ENCODE results near the gene CHMP6. TPM values are rescaled to one million over a fixed set of nuclear protein-coding genes. Genes with fewer than 3 reads are reported as not detected.

The CHMP6 gene
- total RNA-seq, 2 experiments from 2014 or later = 7.9 to 23.8 TPM

GRCh38 chr17:81046132-81046769, 54.6 kb downstream of the CHMP6 start:
- Histone ChIP-seq H3K4me3 (ENCODE audit: low read depth, low read length, poor library complexity, severe bottlenecking) (no peak overlapping the region), H2AFZ (ENCODE audit: low read length) (no peak overlapping the region), H3K4me1 (ENCODE audit: insufficient read depth, low read length, poor library complexity, severe bottlenecking) (no peaks in the 10 kb centered on the region), H3K9me2 (ENCODE audit: insufficient read depth, low read length) (no peaks in the 10 kb centered on the region), H4K20me1 (ENCODE audit: insufficient read depth, low read length) (no peaks in the 10 kb centered on the region), H3K27ac (ENCODE audit: low read depth, low read length, poor library complexity, severe bottlenecking) (no peak overlapping the region), H3K4me2 (ENCODE audit: low read length) (no peak overlapping the region), H3K79me2 (ENCODE audit: insufficient read depth, low read depth, low read length) (no peaks in the 10 kb centered on the region), H3K36me3 (ENCODE audit: insufficient read depth, low read length) (no peaks in the 10 kb centered on the region), H3K9me3 (ENCODE audit: low read length) (no peaks in the 10 kb centered on the region)
- intact Hi-C loops (cut with micrococcal nuclease; ENCODE audit: unreplicated experiment) = no loop called here
- POLR2A ChIA-PET = no interaction called here
- DNase-seq (ENCODE audit: low spot score) = no peak
- BruUV-seq (replicated peaks) = no TSS peak
- TF ChIP-seq EZH2phosphoT487 (IDR thresholded peaks at IDR 0.05; ENCODE audit: borderline replicate concordance, low read depth, low read length) = no peak
- TF ChIP-seq, protein P1, sequence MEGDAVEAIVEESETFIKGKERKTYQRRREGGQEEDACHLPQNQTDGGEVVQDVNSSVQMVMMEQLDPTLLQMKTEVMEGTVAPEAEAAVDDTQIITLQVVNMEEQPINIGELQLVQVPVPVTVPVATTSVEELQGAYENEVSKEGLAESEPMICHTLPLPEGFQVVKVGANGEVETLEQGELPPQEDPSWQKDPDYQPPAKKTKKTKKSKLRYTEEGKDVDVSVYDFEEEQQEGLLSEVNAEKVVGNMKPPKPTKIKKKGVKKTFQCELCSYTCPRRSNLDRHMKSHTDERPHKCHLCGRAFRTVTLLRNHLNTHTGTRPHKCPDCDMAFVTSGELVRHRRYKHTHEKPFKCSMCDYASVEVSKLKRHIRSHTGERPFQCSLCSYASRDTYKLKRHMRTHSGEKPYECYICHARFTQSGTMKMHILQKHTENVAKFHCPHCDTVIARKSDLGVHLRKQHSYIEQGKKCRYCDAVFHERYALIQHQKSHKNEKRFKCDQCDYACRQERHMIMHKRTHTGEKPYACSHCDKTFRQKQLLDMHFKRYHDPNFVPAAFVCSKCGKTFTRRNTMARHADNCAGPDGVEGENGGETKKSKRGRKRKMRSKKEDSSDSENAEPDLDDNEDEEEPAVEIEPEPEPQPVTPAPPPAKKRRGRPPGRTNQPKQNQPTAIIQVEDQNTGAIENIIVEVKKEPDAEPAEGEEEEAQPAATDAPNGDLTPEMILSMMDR (conservative IDR thresholded peaks at IDR 0.05; ENCODE audit: low read length) = no peak
- CTCF ChIA-PET (ENCODE audit: unreplicated experiment) = interaction anchor here (0.6 kb wide), 1 partner anchor 11 kb away, joined by 3 read pairs; no protein-coding TSS in a partner anchor

GRCh38 chr17:81046770-81047359, 55.2 kb downstream of the CHMP6 start:
- H3K4me3 ChIP-seq (ENCODE audit: low read depth, low read length, poor library complexity, severe bottlenecking) = no peak overlapping the region
- POLR2A ChIA-PET = no interaction called here
- no peaks in the 10 kb centered on the region for H4K20me1 ChIP-seq (ENCODE audit: insufficient read depth, low read length)
- H3K4me1 ChIP-seq (ENCODE audit: insufficient read depth, low read length, poor library complexity, severe bottlenecking) = no peaks in the 10 kb centered on the region
- TF ChIP-seq EZH2phosphoT487 (IDR thresholded peaks at IDR 0.05; ENCODE audit: borderline replicate concordance, low read depth, low read length) = no peak
- TF ChIP-seq, protein P1 (conservative IDR thresholded peaks at IDR 0.05; ENCODE audit: low read length) = no peak
- CTCF ChIA-PET (ENCODE audit: unreplicated experiment) = no interaction called here
- H3K27ac ChIP-seq (ENCODE audit: low read depth, low read length, poor library complexity, severe bottlenecking) = no peak overlapping the region
- no TSS peak for BruUV-seq (replicated peaks)
- intact Hi-C loops (cut with micrococcal nuclease; ENCODE audit: unreplicated experiment) = no loop called here
- no peak overlapping the region for H2AFZ ChIP-seq (ENCODE audit: low read length)
- H3K36me3 ChIP-seq (ENCODE audit: insufficient read depth, low read length) = no peaks in the 10 kb centered on the region
- H3K9me2 ChIP-seq (ENCODE audit: insufficient read depth, low read length) = no peaks in the 10 kb centered on the region
- no peak overlapping the region for H3K4me2 ChIP-seq (ENCODE audit: low read length)
- no peaks in the 10 kb centered on the region for H3K9me3 ChIP-seq (ENCODE audit: low read length)
- H3K79me2 ChIP-seq (ENCODE audit: insufficient read depth, low read depth, low read length) = no peaks in the 10 kb centered on the region
- no peak for DNase-seq (ENCODE audit: low spot score)

- POLR2A ChIA-PET = interaction anchor here (0.6 to 0.8 kb wide), 2 partner anchors 13 to 468 kb away, joined by 3 read pairs; no protein-coding TSS in a partner anchor
- H3K4me2 ChIP-seq (ENCODE audit: low read length) = no peak overlapping the region
- no peaks in the 10 kb centered on the region for H3K9me2 ChIP-seq (ENCODE audit: insufficient read depth, low read length)
- no peaks in the 10 kb centered on the region for H4K20me1 ChIP-seq (ENCODE audit: insufficient read depth, low read length)
- DNase-seq (ENCODE audit: low spot score) = no peak
- no peak overlapping the region for H3K4me3 ChIP-seq (ENCODE audit: low read depth, low read length, poor library complexity, severe bottlenecking)
- no peak overlapping the region for H3K27ac ChIP-seq (ENCODE audit: low read depth, low read length, poor library complexity, severe bottlenecking)
- no peaks in the 10 kb centered on the region for H3K79me2 ChIP-seq (ENCODE audit: insufficient read depth, low read depth, low read length)
- TF ChIP-seq, protein P1 (conservative IDR thresholded peaks at IDR 0.05; ENCODE audit: low read length) = no peak
- no peak for TF ChIP-seq EZH2phosphoT487 (IDR thresholded peaks at IDR 0.05; ENCODE audit: borderline replicate concordance, low read depth, low read length)
- no peaks in the 10 kb centered on the region for H3K9me3 ChIP-seq (ENCODE audit: low read length)
- BruUV-seq (replicated peaks) = no TSS peak
- no peaks in the 10 kb centered on the region for H3K4me1 ChIP-seq (ENCODE audit: insufficient read depth, low read length, poor library complexity, severe bottlenecking)
- intact Hi-C loops (cut with micrococcal nuclease; ENCODE audit: unreplicated experiment) = no loop called here
- no peaks in the 10 kb centered on the region for H3K36me3 ChIP-seq (ENCODE audit: insufficient read depth, low read length)
- CTCF ChIA-PET (ENCODE audit: unreplicated experiment) = interaction anchor here (1.2 kb wide), 1 partner anchor 159 kb away, joined by 3 read pairs; no protein-coding TSS in a partner anchor
- no peak overlapping the region for H2AFZ ChIP-seq (ENCODE audit: low read length)
Observed at GRCh38 chr17:81048827-81049371, 57.3 kb downstream of the CHMP6 start.

Data from OCI-LY7 (cell line).